Activated CD8-positive, alpha-beta memory T cell treated with anti-CD3 and anti-CD28 coated beads, Interleukin-2, amount 10 ng/mL, durations not matched to agents 7 days and 5 days (primary cell): ENCODE measurements around the gene SLC39A10. TPM values are rescaled to one million over a fixed set of nuclear protein-coding genes. Genes with fewer than 3 reads are reported as not detected.

Source experiments
- ATAC-seq: fragments of 150-1000 bp; cut with Tn5 transposase; one replicate; pipeline ENCODE4 v1.10.0; 2021; ENCODE audit warnings: moderate library complexity
- CTCF ChIA-PET: fragments of 350-600 bp; sonication (Branson Sonifier 250); formaldehyde crosslinking; loops from one replicate; lab custom pipeline; 2021; ENCODE audit warnings: antibody characterized with exemption; lab: Charles Lee
- DNase-seq: peaks from one replicate; pipeline ENCODE4 v3.0.0-alpha.2; 2020
- H3K27ac Mint-ChIP-seq: one replicate; pipeline ENCODE4 v1.8.0; 2021; ENCODE audit warnings: mild to moderate bottlenecking, mixed read lengths
- H3K27me3 Mint-ChIP-seq: one replicate; pipeline ENCODE4 v1.8.0; 2021; ENCODE audit warnings: mixed read lengths
- H3K36me3 Mint-ChIP-seq: one replicate; pipeline ENCODE4 v1.8.0; 2021; ENCODE audit warnings: mild to moderate bottlenecking, mixed read lengths
- H3K4me1 Mint-ChIP-seq: one replicate; pipeline ENCODE4 v1.8.0; 2021; ENCODE audit warnings: mixed read lengths
- H3K4me3 Mint-ChIP-seq: one replicate; pipeline ENCODE4 v1.8.0; 2021; ENCODE audit warnings: mild to moderate bottlenecking, moderate library complexity, mixed read lengths
- H3K9me3 Mint-ChIP-seq: one replicate; pipeline ENCODE4 v1.8.0; 2022; ENCODE audit warnings: low read depth, mixed read lengths
- total RNA-seq, 2 experiments: library from RNA; stranded (reverse); gene quantifications; one replicate each; pipeline ENCODE4 v1.2.3, GENCODE V29; 2021

SLC39A10 gene
- total RNA-seq, 2 experiments from 2014 or later, result 29.4 to 40.3 TPM

DNA sequence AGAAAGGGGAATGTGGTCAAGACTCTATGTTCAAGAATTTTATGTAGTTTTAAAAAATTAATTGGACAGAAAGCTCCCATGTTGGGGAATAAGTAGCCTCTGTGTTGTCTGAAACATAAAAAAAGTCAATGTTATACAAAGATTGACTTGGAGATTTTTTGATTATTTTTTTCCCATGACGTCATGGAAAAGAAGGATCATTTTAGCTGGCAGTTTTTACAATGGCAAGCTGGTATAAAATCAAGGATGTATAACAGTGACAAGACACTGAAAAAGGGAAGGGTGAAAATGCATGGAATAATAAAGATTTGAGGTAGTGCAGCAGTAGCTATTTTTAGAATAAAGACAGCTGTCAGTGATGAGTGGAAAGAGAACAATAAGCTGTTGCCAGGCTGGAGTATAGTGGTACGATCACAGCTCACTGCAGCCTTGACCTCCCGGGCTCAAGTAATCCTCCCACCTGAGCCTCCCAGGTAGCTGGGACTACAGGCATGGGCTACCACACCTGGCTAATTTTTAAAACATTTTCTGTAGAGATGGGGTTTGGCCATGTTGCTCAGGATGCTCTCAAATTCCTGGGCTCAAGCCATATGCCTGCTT is 9.2 kb downstream of the SLC39A10 start:
- peaks cover 14% of the 10 kb centered on the region for H3K4me1 Mint-ChIP-seq
- H3K27me3 Mint-ChIP-seq, result no peaks in the 10 kb centered on the region
- no peak for DNase-seq
- H3K36me3 Mint-ChIP-seq, result peaks cover 2% of the 10 kb centered on the region
- ATAC-seq, result no peak
- H3K4me3 Mint-ChIP-seq, result no peak overlapping the region
- no peaks in the 10 kb centered on the region for H3K9me3 Mint-ChIP-seq
- no peak overlapping the region for H3K27ac Mint-ChIP-seq
- CTCF ChIA-PET, result interaction anchor here (1.1 to 4.7 kb wide), 3 partner anchors 168 to 401 kb away, joined by 3 to 22 read pairs (median 6); partner anchors contain the start of gene DNAH7

DNA sequence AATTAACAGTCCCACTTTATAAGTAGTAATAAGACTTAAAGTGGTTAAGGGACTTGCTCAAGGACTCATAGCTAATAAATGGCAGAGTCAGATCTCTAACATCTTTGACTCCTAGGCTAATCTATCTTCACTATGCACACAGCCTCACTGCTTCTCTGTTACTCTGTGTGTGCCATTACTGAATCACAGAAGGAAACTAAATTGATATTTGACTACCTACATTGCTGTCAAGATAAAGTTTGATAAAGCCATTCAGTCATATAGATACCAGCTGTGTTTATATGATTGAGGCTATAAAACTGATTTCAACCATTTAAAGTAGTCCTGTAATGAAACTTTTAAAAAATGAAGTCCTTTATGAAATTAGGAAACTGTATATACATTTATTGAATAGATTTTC is 10.9 kb downstream of the SLC39A10 start:
- H3K4me1 Mint-ChIP-seq, result peaks cover 4% of the 10 kb centered on the region
- no peak overlapping the region for H3K4me3 Mint-ChIP-seq
- H3K27me3 Mint-ChIP-seq, result no peaks in the 10 kb centered on the region
- H3K27ac Mint-ChIP-seq, result no peak overlapping the region
- ATAC-seq, result no peak
- DNase-seq, result no peak
- H3K9me3 Mint-ChIP-seq, result no peaks in the 10 kb centered on the region
- peaks cover 2% of the 10 kb centered on the region for H3K36me3 Mint-ChIP-seq
- CTCF ChIA-PET, result interaction anchor here (4.7 kb wide), 1 partner anchor 400 kb away, joined by 22 read pairs; the partner anchor contains the start of gene DNAH7

DNA sequence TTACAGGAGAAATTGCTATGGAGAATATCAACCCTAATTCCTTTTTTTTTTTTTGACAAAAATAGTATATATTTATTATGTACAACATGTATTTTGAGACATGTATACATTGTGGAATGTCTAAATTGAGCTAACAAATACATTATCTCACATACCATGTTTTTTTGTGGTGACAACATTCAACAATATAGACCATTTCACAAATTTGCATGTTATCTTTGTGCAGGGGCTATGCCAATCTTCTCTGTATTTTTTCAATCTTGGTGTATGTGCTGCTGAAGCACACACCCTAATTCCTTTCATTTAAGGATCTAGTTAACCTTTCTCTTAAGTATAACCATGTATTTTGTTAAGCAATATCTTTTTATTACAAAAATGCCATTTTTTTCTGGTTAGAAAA is 13.2 kb downstream of the SLC39A10 start:
- Mint-ChIP-seq H3K27ac (no peak overlapping the region), H3K27me3 (no peaks in the 10 kb centered on the region), H3K4me1 (peaks cover 2% of the 10 kb centered on the region), H3K4me3 (no peak overlapping the region), H3K36me3 (peaks cover 3% of the 10 kb centered on the region), H3K9me3 (no peaks in the 10 kb centered on the region)
- CTCF ChIA-PET, result interaction anchor here (1.2 to 2.2 kb wide), 2 partner anchors 10 to 168 kb away, joined by 4 to 10 read pairs; no protein-coding TSS in a partner anchor
- ATAC-seq (no peak), DNase-seq (no peak)

DNA sequence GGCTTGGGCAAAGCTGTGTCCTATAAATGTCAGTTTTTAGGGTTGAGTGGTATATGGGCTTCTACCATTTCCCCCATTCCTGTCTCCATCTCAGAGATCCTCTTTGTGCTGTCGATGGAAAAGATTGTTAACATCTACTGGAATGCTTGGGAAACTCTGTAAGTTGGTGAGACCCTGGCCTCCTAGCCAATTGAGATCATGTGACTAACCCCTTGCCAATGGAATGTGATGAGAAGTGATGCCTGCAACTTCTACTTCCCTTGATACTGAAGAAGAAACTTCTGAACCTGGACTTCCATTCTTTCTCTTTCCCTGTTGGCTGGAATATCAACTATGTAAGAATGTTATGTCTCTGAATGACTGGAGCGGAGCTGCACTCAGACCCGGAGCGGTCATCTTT is 14.5 kb downstream of the SLC39A10 start:
- Mint-ChIP-seq H3K27ac (no peak overlapping the region), H3K4me1 (no peaks in the 10 kb centered on the region), H3K9me3 (no peaks in the 10 kb centered on the region), H3K27me3 (no peaks in the 10 kb centered on the region), H3K4me3 (no peak overlapping the region), H3K36me3 (peaks cover 6% of the 10 kb centered on the region)
- no peak for ATAC-seq
- no peak for DNase-seq
- CTCF ChIA-PET, result no interaction called here

DNA sequence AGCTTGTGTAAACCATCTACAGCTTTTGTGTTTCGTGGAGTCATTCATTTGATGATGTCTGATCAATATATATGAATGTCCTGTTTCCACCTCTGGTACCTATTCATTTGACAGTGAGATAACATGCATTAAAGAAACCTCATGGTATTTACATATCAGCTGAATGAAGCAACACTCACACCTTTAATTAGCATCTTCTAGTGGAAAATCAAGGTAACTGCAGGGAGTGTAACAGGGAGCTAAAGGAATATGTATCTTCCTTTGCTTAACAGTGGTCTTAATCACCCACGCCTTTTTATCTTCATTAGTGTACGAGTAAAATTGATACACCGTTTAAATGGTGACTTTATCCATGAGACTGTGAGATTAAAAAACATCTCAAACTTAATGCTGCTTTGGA is 15.6 kb downstream of the SLC39A10 start:
- Mint-ChIP-seq H3K4me1 (peaks cover 2% of the 10 kb centered on the region), H3K27ac (no peak overlapping the region), H3K27me3 (no peaks in the 10 kb centered on the region), H3K4me3 (no peak overlapping the region), H3K9me3 (no peaks in the 10 kb centered on the region), H3K36me3 (peaks cover 8% of the 10 kb centered on the region)
- CTCF ChIA-PET, result interaction anchor here (0.8 to 1.4 kb wide), 4 partner anchors 12 to 112 kb away, joined by 3 to 6 read pairs (median 3); partner anchors contain the start of gene SLC39A10
- ATAC-seq, result no peak
- no peak for DNase-seq

DNA sequence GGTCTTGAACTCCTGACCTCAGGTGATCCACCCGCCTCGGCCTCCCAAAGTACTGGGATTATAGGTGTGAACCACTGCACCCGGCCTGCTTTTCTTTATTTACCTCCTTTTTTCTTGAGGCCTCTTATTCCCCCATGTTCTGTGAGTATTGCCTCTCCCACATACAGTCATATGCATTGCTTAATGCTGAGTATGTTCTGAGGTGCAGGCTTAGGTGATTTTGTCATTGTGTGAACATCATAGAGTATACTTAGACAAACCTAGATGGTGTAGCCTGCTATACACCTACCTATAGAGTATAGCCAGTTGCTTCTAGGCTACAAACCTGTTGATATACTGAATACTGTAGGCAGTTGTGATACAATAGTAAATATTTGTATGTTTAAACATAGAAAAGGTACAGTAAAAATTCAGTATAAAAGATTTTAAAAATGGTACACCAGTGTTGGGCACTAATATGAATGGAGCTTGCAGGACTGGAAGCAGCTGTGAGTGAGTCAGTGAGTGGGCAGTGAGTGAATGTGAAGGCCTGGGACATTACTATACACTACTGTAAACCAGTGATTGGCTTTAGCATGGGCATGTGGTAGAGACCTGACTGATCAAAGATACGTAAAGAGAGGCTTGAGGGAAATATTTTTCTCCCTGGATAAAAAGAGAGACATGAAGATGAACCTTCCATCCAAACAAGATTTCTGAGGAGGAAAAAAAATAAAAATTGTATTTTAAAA is 17.6 kb downstream of the SLC39A10 start:
- DNase-seq (no peak), ATAC-seq (no peak)
- Mint-ChIP-seq H3K27me3 (no peaks in the 10 kb centered on the region), H3K27ac (no peak overlapping the region), H3K9me3 (no peaks in the 10 kb centered on the region), H3K4me1 (peaks cover 2% of the 10 kb centered on the region), H3K4me3 (no peak overlapping the region), H3K36me3 (peaks cover 11% of the 10 kb centered on the region)
- CTCF ChIA-PET, result no interaction called here

DNA sequence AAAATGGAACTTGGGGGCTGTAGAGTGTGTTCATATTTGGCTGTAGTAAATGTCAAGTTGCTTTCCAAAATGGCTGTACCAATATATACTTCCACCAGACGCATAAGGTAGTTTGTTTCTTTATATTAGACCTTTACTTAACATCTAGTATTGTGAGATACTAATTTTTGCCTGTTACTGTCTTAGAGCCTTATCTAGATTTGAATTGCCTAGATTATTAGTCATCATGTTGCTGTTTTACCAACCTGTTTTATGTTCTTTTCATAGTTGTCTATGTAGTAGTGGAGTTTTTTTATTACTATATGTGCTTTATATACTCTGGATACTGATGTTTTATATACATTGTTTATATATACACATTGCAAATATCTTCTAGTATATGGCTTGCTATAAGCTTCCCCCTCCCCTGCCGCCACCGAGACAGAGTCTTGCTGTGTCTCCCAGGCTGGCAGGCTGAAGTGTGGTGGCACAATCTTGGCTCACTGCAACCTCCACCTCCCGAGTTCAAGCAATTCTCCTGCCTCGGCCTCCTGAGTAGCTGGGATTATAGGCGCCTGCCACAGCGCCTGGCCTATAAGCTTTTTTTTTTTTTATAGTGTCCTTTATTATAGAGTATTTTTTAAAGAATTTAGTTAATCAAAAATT is 18.9 kb downstream of the SLC39A10 start:
- CTCF ChIA-PET, result no interaction called here
- ATAC-seq, result no peak

DNA sequence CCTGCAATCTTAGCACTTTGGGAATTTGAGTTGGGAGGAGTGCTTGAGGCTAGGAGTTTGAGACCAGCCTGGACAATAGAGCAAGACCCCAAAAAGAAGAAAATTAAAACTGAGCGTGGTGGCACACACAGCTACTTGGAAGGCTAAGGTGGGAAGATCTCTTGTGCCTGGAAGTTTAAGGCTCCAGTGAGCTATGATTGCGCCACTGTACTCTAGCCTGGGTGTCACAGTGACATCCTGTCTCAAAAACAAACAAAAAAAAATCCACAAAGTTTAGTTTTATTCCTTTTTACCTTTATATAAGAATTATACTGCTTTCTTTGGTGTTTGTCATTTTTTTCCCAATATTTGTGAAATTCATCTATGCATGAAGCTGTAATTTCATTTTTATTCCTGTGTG is 20.3 kb downstream of the SLC39A10 start:
- H3K4me1 Mint-ChIP-seq, result peaks cover 8% of the 10 kb centered on the region
- H3K27me3 Mint-ChIP-seq, result no peaks in the 10 kb centered on the region
- no peak for ATAC-seq
- no peak overlapping the region for H3K27ac Mint-ChIP-seq
- CTCF ChIA-PET, result interaction anchor here (1.0 kb wide), 1 partner anchor 13 kb away, joined by 3 read pairs; no protein-coding TSS in a partner anchor
- H3K36me3 Mint-ChIP-seq, result peaks cover 27% of the 10 kb centered on the region
- DNase-seq, result no peak
- peaks cover 5% of the 10 kb centered on the region for H3K9me3 Mint-ChIP-seq
- H3K4me3 Mint-ChIP-seq, result no peak overlapping the region

More for the DNA sequence above, 18.9 kb downstream of the SLC39A10 start:
- H3K4me1 Mint-ChIP-seq, result peaks cover 3% of the 10 kb centered on the region
- H3K27ac Mint-ChIP-seq, result no peak overlapping the region
- H3K4me3 Mint-ChIP-seq, result no peak overlapping the region
- H3K27me3 Mint-ChIP-seq, result no peaks in the 10 kb centered on the region
- H3K36me3 Mint-ChIP-seq, result peaks cover 23% of the 10 kb centered on the region
- no peak for DNase-seq
- peaks cover 4% of the 10 kb centered on the region for H3K9me3 Mint-ChIP-seq

DNA sequence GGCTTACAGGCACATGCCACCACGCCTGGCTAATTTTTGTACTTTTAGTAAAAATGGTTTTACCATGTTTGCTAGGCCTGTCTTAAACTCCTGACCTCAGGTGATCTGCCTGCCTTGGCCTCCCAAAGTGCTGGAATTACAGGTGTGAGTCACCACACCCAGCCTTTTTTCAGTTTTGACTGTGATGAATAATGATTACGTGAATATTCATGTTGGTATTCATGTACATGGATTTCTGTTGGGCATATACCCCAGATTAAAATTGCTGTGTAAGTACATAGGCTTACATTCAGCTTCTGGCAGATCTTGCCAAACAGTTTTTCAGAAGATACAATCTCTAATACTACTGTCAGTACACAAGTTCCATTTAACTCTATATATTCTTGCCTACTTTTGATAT is 20.9 kb downstream of the SLC39A10 start:
- Mint-ChIP-seq H3K4me3 (no peak overlapping the region), H3K9me3 (peaks cover 5% of the 10 kb centered on the region), H3K27me3 (no peaks in the 10 kb centered on the region), H3K36me3 (peaks cover 27% of the 10 kb centered on the region), H3K27ac (no peak overlapping the region), H3K4me1 (peaks cover 8% of the 10 kb centered on the region)
- DNase-seq, result no peak
- CTCF ChIA-PET, result no interaction called here
- ATAC-seq, result no peak

DNA sequence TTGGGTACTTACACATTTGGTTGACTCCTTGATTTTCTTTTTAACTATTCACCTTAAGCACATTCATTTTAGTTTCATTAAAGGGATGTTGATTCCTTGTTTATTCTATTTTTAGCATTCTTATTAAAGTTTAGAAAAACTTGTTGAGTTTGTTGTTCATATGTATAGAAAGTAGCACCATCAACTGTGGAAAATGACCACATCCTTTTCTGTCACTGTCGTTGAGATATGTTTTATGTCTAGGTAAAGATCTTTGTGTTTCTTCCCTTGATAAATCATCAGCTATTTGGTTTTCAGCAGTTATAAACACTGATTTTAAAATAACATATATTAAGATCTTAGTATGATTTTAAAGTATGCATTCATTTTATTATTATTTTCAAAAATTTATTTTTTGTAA is 25.1 kb downstream of the SLC39A10 start:
- H3K4me3 Mint-ChIP-seq, result no peak overlapping the region
- H3K36me3 Mint-ChIP-seq, result peaks cover 37% of the 10 kb centered on the region
- H3K27me3 Mint-ChIP-seq, result no peaks in the 10 kb centered on the region
- peak; percentile 45 for ATAC-seq
- no peak overlapping the region for H3K27ac Mint-ChIP-seq
- H3K4me1 Mint-ChIP-seq, result peaks cover 15% of the 10 kb centered on the region
- CTCF ChIA-PET, result no interaction called here
- H3K9me3 Mint-ChIP-seq, result peaks cover 5% of the 10 kb centered on the region
- no peak for DNase-seq

DNA sequence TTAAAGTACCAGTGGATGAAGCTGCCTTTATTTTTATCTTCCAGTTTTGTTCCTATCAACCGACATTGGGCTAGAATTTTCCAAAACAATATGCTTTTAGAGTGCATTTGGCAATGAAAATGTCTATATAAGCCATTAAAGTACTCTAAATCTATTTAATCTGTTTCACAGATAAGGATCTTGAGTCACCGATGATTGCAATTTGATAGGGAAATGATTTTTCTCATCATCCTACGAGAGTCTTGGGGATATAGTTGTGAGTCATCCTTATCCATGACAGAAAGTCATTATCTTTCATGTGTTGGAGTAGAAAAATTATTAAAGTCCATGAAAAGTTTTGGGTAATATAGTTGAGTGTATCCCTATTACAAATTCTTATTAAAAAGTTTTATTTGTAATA is 26.1 kb downstream of the SLC39A10 start:
- Mint-ChIP-seq H3K36me3 (peaks cover 35% of the 10 kb centered on the region), H3K4me3 (no peak overlapping the region), H3K4me1 (peaks cover 13% of the 10 kb centered on the region), H3K27me3 (no peaks in the 10 kb centered on the region), H3K27ac (no peak overlapping the region), H3K9me3 (peaks cover 5% of the 10 kb centered on the region)
- ATAC-seq (no peak), DNase-seq (no peak)
- CTCF ChIA-PET, result no interaction called here

DNA sequence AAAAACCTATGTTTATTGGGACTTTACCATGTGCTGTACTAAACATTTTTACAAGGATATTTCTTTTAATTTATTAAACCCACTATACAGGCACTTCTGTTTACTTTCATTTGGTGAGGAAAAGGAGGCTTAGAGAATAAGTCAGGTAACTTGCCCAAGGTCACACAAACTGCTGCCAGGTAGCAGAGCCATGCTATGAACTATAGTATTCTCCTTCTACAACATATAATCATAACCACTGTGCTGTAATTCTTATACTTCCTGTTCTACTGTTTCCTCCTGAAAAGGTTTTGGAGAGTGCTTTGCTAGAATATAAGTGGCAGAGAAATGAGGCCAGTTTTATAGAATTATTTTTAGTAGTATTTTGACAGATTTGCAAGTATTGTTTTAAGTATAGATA is 29.5 kb downstream of the SLC39A10 start:
- peaks cover 13% of the 10 kb centered on the region for H3K4me1 Mint-ChIP-seq
- peaks cover 5% of the 10 kb centered on the region for H3K9me3 Mint-ChIP-seq
- ATAC-seq (peak; percentile 36), DNase-seq (no peak)
- H3K4me3 Mint-ChIP-seq, result no peak overlapping the region
- H3K27ac Mint-ChIP-seq, result peak overlapping the region; percentile 61
- no peaks in the 10 kb centered on the region for H3K27me3 Mint-ChIP-seq
- CTCF ChIA-PET, result interaction anchor here (0.6 kb wide), 1 partner anchor 796 kb away, joined by 3 read pairs; no protein-coding TSS in a partner anchor
- peaks cover 35% of the 10 kb centered on the region for H3K36me3 Mint-ChIP-seq

DNA sequence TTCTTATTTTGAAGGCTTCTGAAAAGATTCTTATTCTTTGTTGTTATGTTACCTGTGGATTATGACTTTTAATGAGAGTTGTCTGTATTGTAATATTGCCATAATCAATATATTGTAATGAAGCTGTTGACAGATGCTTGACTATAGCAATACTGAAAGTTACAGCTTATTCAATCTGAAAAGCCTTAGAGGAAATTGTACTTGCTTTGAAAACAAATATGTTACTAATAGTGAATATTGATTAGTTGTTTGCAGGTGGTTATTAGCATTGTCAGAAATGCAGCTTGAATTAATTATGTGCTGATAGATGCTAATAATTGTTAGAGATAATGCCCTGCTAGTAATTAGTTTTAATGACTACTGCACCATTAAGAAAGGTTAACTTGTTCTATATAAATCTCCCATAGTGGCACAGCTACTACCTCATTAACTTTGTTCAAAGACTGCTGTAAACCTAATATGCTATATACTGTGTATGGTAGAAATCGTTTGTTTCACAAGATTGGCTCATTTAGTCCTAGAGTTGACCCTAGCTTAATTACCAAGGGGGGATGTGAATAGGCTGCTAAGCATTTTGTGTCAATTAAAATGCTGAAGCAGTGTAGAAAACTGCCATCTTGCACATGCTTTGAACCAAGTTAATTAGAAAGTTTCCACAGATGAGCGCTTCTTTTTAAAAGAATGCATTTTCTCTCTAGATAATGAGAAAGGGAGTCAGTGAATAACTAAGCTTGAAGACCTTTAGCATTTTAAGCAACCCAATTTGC is 30.5 kb downstream of the SLC39A10 start:
- Mint-ChIP-seq H3K9me3 (peaks cover 6% of the 10 kb centered on the region), H3K27ac (no peak overlapping the region), H3K36me3 (peaks cover 41% of the 10 kb centered on the region), H3K27me3 (no peaks in the 10 kb centered on the region), H3K4me1 (peaks cover 18% of the 10 kb centered on the region), H3K4me3 (no peak overlapping the region)
- ATAC-seq (no peak), DNase-seq (no peak)
- CTCF ChIA-PET, result interaction anchor here (1.6 kb wide), 1 partner anchor 14 kb away, joined by 3 read pairs; no protein-coding TSS in a partner anchor
